H1 (cell line): Measurements from ENCODE around the gene CTSW. TPM values are rescaled to one million over a fixed set of nuclear protein-coding genes. Genes with fewer than 3 reads are reported as not detected.
A peak's percentile ranks its signal among the peaks of the same experiment; 100 is the strongest.

Experiments used
- CTCF ChIA-PET: fragments of 300-600 bp; sonication (Branson Sonifier 250); formaldehyde crosslinking; loops from one replicate; lab custom pipeline; 2021; ENCODE audit not compliant: partially characterized antibody; lab: Charles Lee
- POLR2A ChIA-PET: fragments of 300-600 bp; sonication (Branson Sonifier 250); formaldehyde crosslinking; loops from one replicate; lab custom pipeline; 2021; ENCODE audit warnings: inconsistent platforms; ENCODE audit not compliant: partially characterized antibody; lab: Charles Lee
- DNase-seq, 2 experiments: peaks; one replicate each; pipeline versions ENCODE4 v3.0.0 to v3.0.0-alpha.2; 2010 to 2022; ENCODE audit warnings: low spot score in 2 of 2, low read depth in 1 of 2, mixed read lengths in 1 of 2
- FAIRE-seq: peaks from 2 replicates; lab custom pipeline; 2011; peaks lifted over from hg19 to GRCh38; lab: Jason Lieb, UNC
- H2AFZ ChIP-seq: 2 replicates; pipeline ENCODE4 v1.8.1; 2012; ENCODE audit warnings: low read length, inconsistent platforms
- H2AK5ac ChIP-seq: 2 replicates; pipeline ENCODE4 v1.6.1; 2013; ENCODE audit warnings: low read depth, low read length
- H2BK120ac ChIP-seq: replicated peaks from 2 replicates; pipeline ENCODE3; 2013; ENCODE audit warnings: low read depth, low read length, inconsistent platforms
- H2BK12ac ChIP-seq: 2 replicates; pipeline ENCODE4 v1.6.1; 2013; ENCODE audit warnings: low read depth, low read length
- H2BK15ac ChIP-seq: 2 replicates; pipeline ENCODE4 v1.6.1; 2013; ENCODE audit warnings: low read length
- H2BK20ac ChIP-seq: 2 replicates; pipeline ENCODE4 v1.6.1; 2013; ENCODE audit warnings: low read length
- H2BK5ac ChIP-seq: 2 replicates; pipeline ENCODE4 v1.6.1; 2013; ENCODE audit warnings: low read depth, low read length
- H3K14ac ChIP-seq: 2 replicates; pipeline ENCODE4 v1.6.1; 2013; ENCODE audit warnings: inconsistent platforms; ENCODE audit not compliant: insufficient read length
- H3K18ac ChIP-seq: 2 replicates; pipeline ENCODE4 v1.6.1; 2013; ENCODE audit warnings: low read length; ENCODE audit errors: extremely low read depth
- H3K23ac ChIP-seq: 2 replicates; pipeline ENCODE4 v1.6.1; 2013; ENCODE audit warnings: inconsistent platforms; ENCODE audit not compliant: insufficient read length
- H3K23me2 ChIP-seq: 2 replicates; pipeline ENCODE4 v1.6.1; 2013; ENCODE audit warnings: low read depth, low read length
- H3K27ac ChIP-seq: 2 replicates; pipeline ENCODE4 v1.6.1; 2011; ENCODE audit warnings: low read depth, low read length, inconsistent platforms
- H3K27me3 ChIP-seq, 4 experiments: replicated peaks in 1 of 4; 1 replicate in 1 of 4; 2 replicates in 3 of 4; pipeline versions ENCODE4 v1.6.1 to v1.8.1; 2011 to 2013; ENCODE audit warnings: low read length in 3 of 4, mild to moderate bottlenecking in 3 of 4, inconsistent platforms in 2 of 4, mixed read lengths in 2 of 4, moderate library complexity in 1 of 4; ENCODE audit not compliant: control insufficient read depth in 3 of 4, insufficient read depth in 3 of 4; ENCODE audit errors: extremely low read depth in 1 of 4
- H3K36me3 ChIP-seq, 4 experiments: 2 replicates each; pipeline versions ENCODE4 v1.6.1 to v1.8.1; 2011 to 2013; ENCODE audit warnings: mild to moderate bottlenecking in 4 of 4, low read length in 3 of 4, moderate library complexity in 2 of 4, control low read depth in 1 of 4, inconsistent platforms in 1 of 4; ENCODE audit not compliant: insufficient read depth in 4 of 4, control insufficient read depth in 2 of 4
- H3K4ac ChIP-seq: replicated peaks from 2 replicates; pipeline ENCODE3; 2013; ENCODE audit warnings: low read length, low read depth, mixed read lengths, inconsistent platforms; ENCODE audit not compliant: insufficient read length
- H3K4me1 ChIP-seq, 4 experiments: replicated peaks in 1 of 4; 1 replicate in 1 of 4; 2 replicates in 3 of 4; pipeline versions ENCODE4 v1.6.1 to v1.8.1; 2011 to 2013; ENCODE audit warnings: low read length in 3 of 4, inconsistent platforms in 2 of 4, mixed read lengths in 1 of 4; ENCODE audit not compliant: insufficient read depth in 4 of 4, control insufficient read depth in 3 of 4
- H3K4me2 ChIP-seq, 2 experiments: 2 replicates each; pipeline versions ENCODE4 v1.6.1 to v1.8.1; 2011 to 2013; ENCODE audit warnings: low read depth in 2 of 2, low read length in 2 of 2, control low read depth in 1 of 2, inconsistent platforms in 1 of 2, mild to moderate bottlenecking in 1 of 2; ENCODE audit not compliant: insufficient read depth in 1 of 2
- H3K4me3 ChIP-seq, 4 experiments: fragments of 200-600, 300-600 bp in 1 of 4; sonication (generic), shearing (Covaris generic), sonication (Bioruptor Twin) in 1 of 4; 2 replicates each; pipeline versions ENCODE4 v1.5.1 to v1.8.1; 2011 to 2016; ENCODE audit warnings: low read length in 4 of 4, low read depth in 3 of 4, control low read depth in 2 of 4, inconsistent platforms in 2 of 4, mild to moderate bottlenecking in 2 of 4, mixed read lengths in 1 of 4, moderate library complexity in 1 of 4; ENCODE audit not compliant: insufficient read depth in 2 of 4; ENCODE audit errors: extremely low read depth in 1 of 4
- H3K56ac ChIP-seq: replicated peaks from 2 replicates; pipeline ENCODE3; 2013; ENCODE audit warnings: low read depth, mild to moderate bottlenecking, mixed read lengths, low read length, inconsistent platforms; ENCODE audit not compliant: insufficient read length
- H3K79me1 ChIP-seq: 2 replicates; pipeline ENCODE4 v1.6.1; 2013; ENCODE audit warnings: low read depth, low read length, control low read depth
- H3K79me2 ChIP-seq, 2 experiments: 2 replicates each; pipeline versions ENCODE4 v1.6.1 to v1.8.1; 2012 to 2013; ENCODE audit warnings: low read length in 2 of 2, mild to moderate bottlenecking in 2 of 2, inconsistent platforms in 1 of 2; ENCODE audit not compliant: insufficient read depth in 2 of 2, control insufficient read depth in 1 of 2
- H3K9ac ChIP-seq, 4 experiments: replicated peaks in 1 of 4; 1 replicate in 1 of 4; 2 replicates in 3 of 4; pipeline versions ENCODE4 v1.6.1 to v1.8.1; 2011 to 2013; ENCODE audit warnings: low read depth in 3 of 4, low read length in 3 of 4, control low read depth in 2 of 4, mild to moderate bottlenecking in 2 of 4, moderate library complexity in 2 of 4, inconsistent platforms in 1 of 4; ENCODE audit errors: extremely low read depth in 1 of 4
- H3K9me3 ChIP-seq, 2 experiments: 2 replicates each; pipeline versions ENCODE4 v1.6.1 to v1.8.1; 2012 to 2013; ENCODE audit warnings: mild to moderate bottlenecking in 2 of 2, moderate library complexity in 2 of 2, control low read depth in 1 of 2, inconsistent platforms in 1 of 2, low read depth in 1 of 2, low read length in 1 of 2, mixed read lengths in 1 of 2; ENCODE audit not compliant: insufficient read depth in 2 of 2
- H4K20me1 ChIP-seq, 2 experiments: replicated peaks in 1 of 2; 2 replicates each; pipeline versions ENCODE3 to v1.8.1; 2011 to 2013; ENCODE audit warnings: inconsistent platforms in 2 of 2, low read length in 2 of 2, mild to moderate bottlenecking in 1 of 2; ENCODE audit not compliant: insufficient read depth in 2 of 2, control insufficient read depth in 1 of 2
- H4K5ac ChIP-seq: 2 replicates; pipeline ENCODE4 v1.6.1; 2013; ENCODE audit warnings: low read length, low read depth, mixed read lengths, inconsistent platforms; ENCODE audit not compliant: insufficient read length
- H4K8ac ChIP-seq: 2 replicates; pipeline ENCODE4 v1.8.0; 2013; ENCODE audit warnings: mild to moderate bottlenecking, moderate library complexity, low read length, inconsistent platforms; ENCODE audit not compliant: insufficient read depth; ENCODE audit errors: extremely low read depth
- H4K91ac ChIP-seq: replicated peaks from 2 replicates; pipeline ENCODE3; 2013; ENCODE audit warnings: low read length, mixed read lengths, inconsistent platforms; ENCODE audit not compliant: insufficient read length
- BRCA1 ChIP-seq: IDR thresholded peaks from 2 replicates; pipeline ENCODE4 v1.6.1; 2012; ENCODE audit warnings: low read depth, low read length, improper control_type of control experiment
- CHD1 ChIP-seq: IDR thresholded peaks from 2 replicates; pipeline ENCODE4 v1.6.1; 2012; ENCODE audit warnings: low read depth, low read length, improper control_type of control experiment
- CHD2 ChIP-seq: IDR thresholded peaks from 2 replicates; pipeline ENCODE4 v1.6.1; 2012; ENCODE audit warnings: low read length, improper control_type of control experiment
- HDAC2 ChIP-seq, 2 experiments: fragments of 300-600 bp in 1 of 2; sonication (generic) in 1 of 2; IDR thresholded peaks; 2 replicates each; pipeline ENCODE4 v1.6.1; 2011 to 2012; ENCODE audit warnings: low read depth in 2 of 2, low read length in 2 of 2, mild to moderate bottlenecking in 2 of 2, moderate library complexity in 2 of 2, borderline replicate concordance in 1 of 2, inconsistent platforms in 1 of 2
- KDM4A ChIP-seq: IDR thresholded peaks from one replicate; pipeline ENCODE4 v1.7.1; 2012; ENCODE audit warnings: low read depth, mild to moderate bottlenecking, moderate library complexity, low read length, inconsistent platforms; ENCODE audit not compliant: severe bottlenecking
- NRF1 ChIP-seq: IDR thresholded peaks from 2 replicates; pipeline ENCODE4 v1.6.1; 2011; ENCODE audit warnings: mild to moderate bottlenecking, low read depth, low read length, improper control_type of control experiment
- SIN3A ChIP-seq, 2 experiments: IDR thresholded peaks in 1 of 2; conservative IDR thresholded peaks in 1 of 2; 2 replicates each; pipeline ENCODE4 v1.6.1; 2011 to 2012; ENCODE audit warnings: low read length in 2 of 2, improper control_type of control experiment in 1 of 2, low read depth in 1 of 2, mild to moderate bottlenecking in 1 of 2
- WGBS, 2 experiments: shearing (Covaris generic) in 1 of 2; methylation state at CpG; one replicate each; pipeline versions ENCODE4 v1.1.6 to v1.1.7; 2013 to 2015; ENCODE audit warnings: low lambda C conversion rate in 2 of 2, mixed read lengths in 2 of 2, inconsistent platforms in 1 of 2, low coverage in 1 of 2, missing lambda C conversion rate in 1 of 2; ENCODE audit not compliant: insufficient replicate concordance in 2 of 2, insufficient coverage in 1 of 2, insufficient read length in 1 of 2; ENCODE audit errors: extremely low coverage in 1 of 2, missing lambda C conversion rate in 1 of 2; 5-methylcytosine and 5-hydroxymethylcytosine counted together
- polyA plus RNA-seq, 7 experiments: library from polyadenylated mRNA; depleted of rRNA in 3 of 7; stranded (reverse) in 5 of 7; unstranded in 2 of 7; fragments of >200 nt in 5 of 7; fragments of 200-250 nt in 2 of 7; gene quantifications; 1 replicate in 5 of 7; 2 replicates in 1 of 7; 4 replicates in 1 of 7; pipeline versions ENCODE4 v1.2.1 to v1.2.3, GENCODE V29; 2011 to 2013; ENCODE audit warnings: missing spikeins in 2 of 7, mixed read lengths in 2 of 7
- total RNA-seq: library from RNA; stranded (reverse); fragmentation: NEBNext Ultra II Directional; extraction: Animal tissue kit (Norgen Biotek cat#: 25700); gene quantifications from 2 replicates; pipeline ENCODE4 v1.2.1, GENCODE V29; 2021
- TF ChIP-seq, protein P1 (sequence below), 3 experiments: IDR thresholded peaks; 1 replicate in 2 of 3; 2 replicates in 1 of 3; pipeline versions ENCODE4 v1.5.1 to v1.6.1; 2011; ENCODE audit warnings: low read length in 3 of 3, mild to moderate bottlenecking in 3 of 3, inconsistent platforms in 2 of 3, low read depth in 1 of 3, moderate library complexity in 1 of 3; ENCODE audit not compliant: insufficient read depth in 1 of 3; ENCODE audit errors: control extremely low read depth in 1 of 3

The CTSW gene
- total and polyA plus RNA-seq, 2 of the 8 experiments (the other 6 are each of a cell fraction or from before 2014, with no cell fraction given), result not detected

DNA sequence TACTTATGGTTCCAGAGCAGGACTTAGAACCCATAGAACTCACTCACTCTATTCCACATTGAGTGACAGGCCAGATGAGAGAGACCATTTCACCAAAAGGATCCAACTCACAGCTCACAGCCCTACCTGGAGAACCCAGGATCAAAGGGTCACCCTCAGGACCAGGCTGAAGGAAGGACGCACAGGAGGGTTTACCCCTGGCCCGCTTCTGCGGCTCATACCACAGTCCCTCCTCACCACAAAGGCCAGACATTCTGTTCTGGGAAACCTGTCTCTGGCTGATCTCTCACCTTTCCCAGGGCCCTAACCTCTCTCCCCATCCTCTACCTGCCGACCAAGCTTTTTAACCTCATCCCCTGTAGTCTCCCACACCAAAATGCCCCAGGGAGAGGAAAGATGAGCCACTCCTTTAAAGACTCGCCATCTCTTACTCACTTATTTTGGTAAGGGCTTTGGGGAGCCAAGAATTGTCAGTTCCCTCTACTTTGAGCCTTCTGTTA lies 15.9 kb downstream of the CTSW start:
- peaks cover 0 to 4% of the 10 kb centered on the region in 2 experiments for H4K20me1 ChIP-seq
- H3K23me2 ChIP-seq, result peaks cover 18% of the 10 kb centered on the region; the same call in 1 of the 2 replicates
- no peak overlapping the region for H4K5ac ChIP-seq
- no peak overlapping the region for H3K23ac ChIP-seq
- no peak overlapping the region for H3K27ac ChIP-seq
- H2AFZ ChIP-seq, result no peak overlapping the region
- peaks cover 0 to 18% (median 6%) of the 10 kb centered on the region in 4 experiments; a peak in 6 of 7 replicates for H3K4me1 ChIP-seq
- FAIRE-seq (no peak), DNase-seq (no peak)
- no peaks in the 10 kb centered on the region for H3K9me3 ChIP-seq
- H4K91ac ChIP-seq, result no peak overlapping the region
- H2BK5ac ChIP-seq, result no peak overlapping the region
- H3K79me2 ChIP-seq, result no peaks in the 10 kb centered on the region
- no peak overlapping the region for H2BK12ac ChIP-seq
- no peak overlapping the region for H2BK15ac ChIP-seq
- no peaks in the 10 kb centered on the region; the same call in 1 of the 2 replicates for H3K79me1 ChIP-seq
- H3K4me3 ChIP-seq, result no peak overlapping the region
- no peak overlapping the region for H3K18ac ChIP-seq
- no peak overlapping the region for H3K9ac ChIP-seq
- ChIA-PET POLR2A (interaction anchor here (1.3 to 1.9 kb wide), 3 partner anchors 22 to 85 kb away, joined by 3 to 5 read pairs (median 4); no protein-coding TSS in a partner anchor), CTCF (interaction anchor here (0.9 to 15.0 kb wide), 5 partner anchors 8 to 89 kb away, joined by 3 to 281 read pairs (median 150); partner anchors contain the start of genes CCDC85B and FIBP)
- H2BK120ac ChIP-seq, result no peak overlapping the region
- H3K4ac ChIP-seq, result no peak overlapping the region
- 0 out of 2 replicates have a peak overlapping the region, but pooled peaks have one; percentile 65 for H2AK5ac ChIP-seq
- H3K4me2 ChIP-seq, result no peak overlapping the region
- H3K36me3 ChIP-seq, result no peaks in the 10 kb centered on the region
- no peak overlapping the region for H2BK20ac ChIP-seq
- no peak overlapping the region for H3K14ac ChIP-seq
- H4K8ac ChIP-seq, result no peak overlapping the region
- no peak overlapping the region for H3K56ac ChIP-seq
- H3K27me3 ChIP-seq, result peaks cover 11 to 22% (median 18%) of the 10 kb centered on the region in 4 experiments
- WGBS, 2 experiments, result 89% methylated on average over 5 of the region's 5 CpGs; no CpG with 5 or more reads in 1 of the 2 experiments
- TF ChIP-seq KDM4A, result no peak
- no peak for TF ChIP-seq SIN3A (conservative IDR thresholded peaks at IDR 0.05 in 1 of 2, IDR thresholded peaks at IDR 0.05 in 1 of 2; ENCODE audit: low read depth in 1 of 2, low read length in 2 of 2)
- TF ChIP-seq HDAC2 (IDR thresholded peaks at IDR 0.05; ENCODE audit: borderline replicate concordance in 1 of 2, low read depth in 2 of 2, low read length in 2 of 2), result no peak
- no peak for TF ChIP-seq BRCA1
- TF ChIP-seq NRF1, result no peak
- TF ChIP-seq, protein P1, sequence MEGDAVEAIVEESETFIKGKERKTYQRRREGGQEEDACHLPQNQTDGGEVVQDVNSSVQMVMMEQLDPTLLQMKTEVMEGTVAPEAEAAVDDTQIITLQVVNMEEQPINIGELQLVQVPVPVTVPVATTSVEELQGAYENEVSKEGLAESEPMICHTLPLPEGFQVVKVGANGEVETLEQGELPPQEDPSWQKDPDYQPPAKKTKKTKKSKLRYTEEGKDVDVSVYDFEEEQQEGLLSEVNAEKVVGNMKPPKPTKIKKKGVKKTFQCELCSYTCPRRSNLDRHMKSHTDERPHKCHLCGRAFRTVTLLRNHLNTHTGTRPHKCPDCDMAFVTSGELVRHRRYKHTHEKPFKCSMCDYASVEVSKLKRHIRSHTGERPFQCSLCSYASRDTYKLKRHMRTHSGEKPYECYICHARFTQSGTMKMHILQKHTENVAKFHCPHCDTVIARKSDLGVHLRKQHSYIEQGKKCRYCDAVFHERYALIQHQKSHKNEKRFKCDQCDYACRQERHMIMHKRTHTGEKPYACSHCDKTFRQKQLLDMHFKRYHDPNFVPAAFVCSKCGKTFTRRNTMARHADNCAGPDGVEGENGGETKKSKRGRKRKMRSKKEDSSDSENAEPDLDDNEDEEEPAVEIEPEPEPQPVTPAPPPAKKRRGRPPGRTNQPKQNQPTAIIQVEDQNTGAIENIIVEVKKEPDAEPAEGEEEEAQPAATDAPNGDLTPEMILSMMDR (IDR thresholded peaks at IDR 0.05; ENCODE audit: control extremely low read depth in 1 of 3, insufficient read depth in 1 of 3, low read depth in 1 of 3, low read length in 3 of 3), result no peak
- no peak for TF ChIP-seq CHD2
- no peak for TF ChIP-seq CHD1
